Measurements from ENCODE around the gene DNAH9.

DNA sequence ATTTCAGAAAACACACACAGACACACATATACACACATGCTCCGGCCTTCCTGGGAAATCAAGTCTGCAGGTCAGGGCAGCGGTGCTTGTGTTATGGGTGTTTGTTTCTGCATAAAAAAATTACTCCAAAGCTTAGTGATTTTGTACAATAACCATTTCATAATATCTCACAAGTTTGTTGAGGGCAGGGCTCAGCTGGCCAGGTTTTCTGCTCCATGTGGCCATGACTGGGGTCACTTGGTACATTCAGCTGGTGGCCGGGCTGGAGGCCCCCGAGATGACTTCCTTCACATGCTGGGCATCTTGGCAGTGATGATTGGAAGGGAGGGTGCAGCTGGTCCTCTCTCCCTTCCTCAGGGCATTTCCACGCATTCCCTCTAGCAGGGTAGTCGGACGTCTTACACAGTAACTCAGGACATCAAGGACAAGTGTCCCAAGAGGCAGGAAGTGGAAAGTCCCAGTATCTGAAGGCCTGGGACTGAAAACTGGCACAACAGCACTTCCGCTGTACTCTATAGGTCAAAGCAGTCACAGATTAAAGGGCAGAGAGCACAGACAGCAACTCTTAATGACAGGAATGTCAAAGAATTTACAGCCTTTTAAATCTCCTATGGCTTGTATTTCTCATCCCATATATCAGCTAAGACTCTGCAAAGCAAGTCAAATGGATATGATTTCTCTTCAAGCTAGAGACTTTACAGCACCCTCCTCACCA, 271.6 kb downstream of the DNAH9 start:
- TF ChIP-seq, protein P1, sequence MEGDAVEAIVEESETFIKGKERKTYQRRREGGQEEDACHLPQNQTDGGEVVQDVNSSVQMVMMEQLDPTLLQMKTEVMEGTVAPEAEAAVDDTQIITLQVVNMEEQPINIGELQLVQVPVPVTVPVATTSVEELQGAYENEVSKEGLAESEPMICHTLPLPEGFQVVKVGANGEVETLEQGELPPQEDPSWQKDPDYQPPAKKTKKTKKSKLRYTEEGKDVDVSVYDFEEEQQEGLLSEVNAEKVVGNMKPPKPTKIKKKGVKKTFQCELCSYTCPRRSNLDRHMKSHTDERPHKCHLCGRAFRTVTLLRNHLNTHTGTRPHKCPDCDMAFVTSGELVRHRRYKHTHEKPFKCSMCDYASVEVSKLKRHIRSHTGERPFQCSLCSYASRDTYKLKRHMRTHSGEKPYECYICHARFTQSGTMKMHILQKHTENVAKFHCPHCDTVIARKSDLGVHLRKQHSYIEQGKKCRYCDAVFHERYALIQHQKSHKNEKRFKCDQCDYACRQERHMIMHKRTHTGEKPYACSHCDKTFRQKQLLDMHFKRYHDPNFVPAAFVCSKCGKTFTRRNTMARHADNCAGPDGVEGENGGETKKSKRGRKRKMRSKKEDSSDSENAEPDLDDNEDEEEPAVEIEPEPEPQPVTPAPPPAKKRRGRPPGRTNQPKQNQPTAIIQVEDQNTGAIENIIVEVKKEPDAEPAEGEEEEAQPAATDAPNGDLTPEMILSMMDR (IDR thresholded peaks at IDR 0.05) = no peak
- TF ChIP-seq POLR2A (IDR thresholded peaks at IDR 0.05) = no peak
- TF ChIP-seq POLR2AphosphoS5 (IDR thresholded peaks at IDR 0.05) = no peak
- no peak for TF ChIP-seq EP300 (IDR thresholded peaks at IDR 0.05; ENCODE audit: low read depth)
